ENCODE results near the gene MCTP2. TPM values are rescaled to one million over a fixed set of nuclear protein-coding genes. Genes with fewer than 3 reads are reported as not detected.

Gene MCTP2
- total and polyA plus RNA-seq, 2 of the 8 experiments (the other 6 are each of a cell fraction or from before 2014, with no cell fraction given) = 3.4 to 4.5 TPM

DNA sequence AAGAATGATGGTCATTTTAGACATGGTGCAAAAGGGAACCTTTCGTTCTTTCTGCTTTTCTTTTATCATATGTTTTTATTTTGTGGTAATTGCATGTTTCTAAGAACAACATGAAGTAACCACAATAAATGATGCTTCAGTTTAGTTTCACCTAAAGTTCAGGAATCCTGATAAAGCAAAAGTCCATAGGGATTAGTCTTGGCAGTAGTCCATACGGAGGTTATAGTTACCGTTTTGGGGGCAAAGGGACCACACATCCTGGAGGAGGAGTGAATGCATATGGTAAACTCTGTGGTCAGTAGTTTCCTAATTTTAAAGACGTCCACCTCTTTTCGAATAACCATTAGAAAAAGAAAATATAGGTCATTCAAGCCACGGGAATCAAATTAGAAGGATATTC is 141.5 kb downstream of the MCTP2 start (continued):
- TF ChIP-seq, protein P1, sequence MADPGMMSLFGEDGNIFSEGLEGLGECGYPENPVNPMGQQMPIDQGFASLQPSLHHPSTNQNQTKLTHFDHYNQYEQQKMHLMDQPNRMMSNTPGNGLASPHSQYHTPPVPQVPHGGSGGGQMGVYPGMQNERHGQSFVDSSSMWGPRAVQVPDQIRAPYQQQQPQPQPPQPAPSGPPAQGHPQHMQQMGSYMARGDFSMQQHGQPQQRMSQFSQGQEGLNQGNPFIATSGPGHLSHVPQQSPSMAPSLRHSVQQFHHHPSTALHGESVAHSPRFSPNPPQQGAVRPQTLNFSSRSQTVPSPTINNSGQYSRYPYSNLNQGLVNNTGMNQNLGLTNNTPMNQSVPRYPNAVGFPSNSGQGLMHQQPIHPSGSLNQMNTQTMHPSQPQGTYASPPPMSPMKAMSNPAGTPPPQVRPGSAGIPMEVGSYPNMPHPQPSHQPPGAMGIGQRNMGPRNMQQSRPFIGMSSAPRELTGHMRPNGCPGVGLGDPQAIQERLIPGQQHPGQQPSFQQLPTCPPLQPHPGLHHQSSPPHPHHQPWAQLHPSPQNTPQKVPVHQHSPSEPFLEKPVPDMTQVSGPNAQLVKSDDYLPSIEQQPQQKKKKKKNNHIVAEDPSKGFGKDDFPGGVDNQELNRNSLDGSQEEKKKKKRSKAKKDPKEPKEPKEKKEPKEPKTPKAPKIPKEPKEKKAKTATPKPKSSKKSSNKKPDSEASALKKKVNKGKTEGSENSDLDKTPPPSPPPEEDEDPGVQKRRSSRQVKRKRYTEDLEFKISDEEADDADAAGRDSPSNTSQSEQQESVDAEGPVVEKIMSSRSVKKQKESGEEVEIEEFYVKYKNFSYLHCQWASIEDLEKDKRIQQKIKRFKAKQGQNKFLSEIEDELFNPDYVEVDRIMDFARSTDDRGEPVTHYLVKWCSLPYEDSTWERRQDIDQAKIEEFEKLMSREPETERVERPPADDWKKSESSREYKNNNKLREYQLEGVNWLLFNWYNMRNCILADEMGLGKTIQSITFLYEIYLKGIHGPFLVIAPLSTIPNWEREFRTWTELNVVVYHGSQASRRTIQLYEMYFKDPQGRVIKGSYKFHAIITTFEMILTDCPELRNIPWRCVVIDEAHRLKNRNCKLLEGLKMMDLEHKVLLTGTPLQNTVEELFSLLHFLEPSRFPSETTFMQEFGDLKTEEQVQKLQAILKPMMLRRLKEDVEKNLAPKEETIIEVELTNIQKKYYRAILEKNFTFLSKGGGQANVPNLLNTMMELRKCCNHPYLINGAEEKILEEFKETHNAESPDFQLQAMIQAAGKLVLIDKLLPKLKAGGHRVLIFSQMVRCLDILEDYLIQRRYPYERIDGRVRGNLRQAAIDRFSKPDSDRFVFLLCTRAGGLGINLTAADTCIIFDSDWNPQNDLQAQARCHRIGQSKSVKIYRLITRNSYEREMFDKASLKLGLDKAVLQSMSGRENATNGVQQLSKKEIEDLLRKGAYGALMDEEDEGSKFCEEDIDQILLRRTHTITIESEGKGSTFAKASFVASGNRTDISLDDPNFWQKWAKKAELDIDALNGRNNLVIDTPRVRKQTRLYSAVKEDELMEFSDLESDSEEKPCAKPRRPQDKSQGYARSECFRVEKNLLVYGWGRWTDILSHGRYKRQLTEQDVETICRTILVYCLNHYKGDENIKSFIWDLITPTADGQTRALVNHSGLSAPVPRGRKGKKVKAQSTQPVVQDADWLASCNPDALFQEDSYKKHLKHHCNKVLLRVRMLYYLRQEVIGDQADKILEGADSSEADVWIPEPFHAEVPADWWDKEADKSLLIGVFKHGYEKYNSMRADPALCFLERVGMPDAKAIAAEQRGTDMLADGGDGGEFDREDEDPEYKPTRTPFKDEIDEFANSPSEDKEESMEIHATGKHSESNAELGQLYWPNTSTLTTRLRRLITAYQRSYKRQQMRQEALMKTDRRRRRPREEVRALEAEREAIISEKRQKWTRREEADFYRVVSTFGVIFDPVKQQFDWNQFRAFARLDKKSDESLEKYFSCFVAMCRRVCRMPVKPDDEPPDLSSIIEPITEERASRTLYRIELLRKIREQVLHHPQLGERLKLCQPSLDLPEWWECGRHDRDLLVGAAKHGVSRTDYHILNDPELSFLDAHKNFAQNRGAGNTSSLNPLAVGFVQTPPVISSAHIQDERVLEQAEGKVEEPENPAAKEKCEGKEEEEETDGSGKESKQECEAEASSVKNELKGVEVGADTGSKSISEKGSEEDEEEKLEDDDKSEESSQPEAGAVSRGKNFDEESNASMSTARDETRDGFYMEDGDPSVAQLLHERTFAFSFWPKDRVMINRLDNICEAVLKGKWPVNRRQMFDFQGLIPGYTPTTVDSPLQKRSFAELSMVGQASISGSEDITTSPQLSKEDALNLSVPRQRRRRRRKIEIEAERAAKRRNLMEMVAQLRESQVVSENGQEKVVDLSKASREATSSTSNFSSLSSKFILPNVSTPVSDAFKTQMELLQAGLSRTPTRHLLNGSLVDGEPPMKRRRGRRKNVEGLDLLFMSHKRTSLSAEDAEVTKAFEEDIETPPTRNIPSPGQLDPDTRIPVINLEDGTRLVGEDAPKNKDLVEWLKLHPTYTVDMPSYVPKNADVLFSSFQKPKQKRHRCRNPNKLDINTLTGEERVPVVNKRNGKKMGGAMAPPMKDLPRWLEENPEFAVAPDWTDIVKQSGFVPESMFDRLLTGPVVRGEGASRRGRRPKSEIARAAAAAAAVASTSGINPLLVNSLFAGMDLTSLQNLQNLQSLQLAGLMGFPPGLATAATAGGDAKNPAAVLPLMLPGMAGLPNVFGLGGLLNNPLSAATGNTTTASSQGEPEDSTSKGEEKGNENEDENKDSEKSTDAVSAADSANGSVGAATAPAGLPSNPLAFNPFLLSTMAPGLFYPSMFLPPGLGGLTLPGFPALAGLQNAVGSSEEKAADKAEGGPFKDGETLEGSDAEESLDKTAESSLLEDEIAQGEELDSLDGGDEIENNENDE (IDR thresholded peaks at IDR 0.05; ENCODE audit: insufficient replicate concordance, low read length) = no peak
- TF ChIP-seq ATF3 (IDR thresholded peaks at IDR 0.05; ENCODE audit: insufficient read depth, low read depth, low read length) = no peak
